ENCODE data around the gene TBC1D5. TPM values are rescaled to one million over a fixed set of nuclear protein-coding genes. Genes with fewer than 3 reads are reported as not detected.

The TBC1D5 gene
- total and polyA plus RNA-seq, 2 of the 8 experiments (the other 6 are each of a cell fraction or from before 2014, with no cell fraction given), result 11.0 to 22.9 TPM

DNA sequence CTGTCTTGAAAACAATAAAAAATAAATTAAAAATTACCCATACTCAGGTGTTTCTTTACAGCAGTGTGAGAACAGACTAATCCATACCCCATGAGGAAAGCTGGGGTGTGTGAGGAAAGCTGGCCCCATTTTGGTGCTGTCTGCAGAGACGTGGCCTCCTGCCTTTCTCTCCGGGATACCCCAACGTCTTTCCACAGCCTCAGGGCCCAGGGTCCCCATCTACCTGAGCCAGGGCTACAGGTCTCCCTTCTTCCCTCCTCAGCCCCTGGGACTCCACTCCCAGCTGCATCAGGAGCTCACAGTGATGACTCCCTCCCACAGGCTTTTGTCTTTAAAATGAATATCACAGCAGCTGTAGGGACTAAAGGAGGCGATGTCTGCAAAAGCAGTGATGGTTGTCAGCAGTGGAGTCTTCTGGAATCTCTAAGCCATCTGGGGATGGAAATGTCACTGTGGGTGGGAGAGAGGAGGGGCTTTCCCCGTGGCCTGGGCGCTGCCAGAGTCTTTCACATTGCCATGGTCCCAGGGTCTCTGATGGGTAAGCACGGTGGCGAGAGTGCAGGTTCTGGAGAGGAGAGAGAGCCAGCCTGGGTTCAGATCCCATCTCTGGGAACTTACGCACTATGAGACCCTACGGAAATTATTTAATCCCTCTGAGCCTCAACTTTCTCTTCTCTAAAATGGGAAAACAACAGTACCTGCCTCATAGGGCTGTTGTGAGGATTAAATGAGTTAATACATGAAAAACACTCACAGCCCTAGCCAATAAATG lies 598.4 kb downstream of the TBC1D5 start:
- Histone ChIP-seq H2AFZ (ENCODE audit: low read length) (peak overlapping the region; percentile 29; the same call in 1 of the 2 replicates), H3K27me3 (replicated peaks in 1 of 4; ENCODE audit: control insufficient read depth in 3 of 4, extremely low read depth in 1 of 4, insufficient read depth in 3 of 4, low read length in 3 of 4) (no peaks in the 10 kb centered on the region), H3K56ac (replicated peaks; ENCODE audit: insufficient read length, low read depth, low read length) (no peak overlapping the region), H3K23ac (ENCODE audit: insufficient read length) (no peak overlapping the region), H3K14ac (ENCODE audit: insufficient read length) (no peak overlapping the region), H2BK20ac (ENCODE audit: low read length) (peak overlapping the region; percentile 43; the same call in 1 of the 2 replicates), H3K79me1 (ENCODE audit: low read depth, low read length) (no peaks in the 10 kb centered on the region; the same call in 1 of the 2 replicates), H3K9me3 (ENCODE audit: insufficient read depth in 2 of 2, low read depth in 1 of 2, low read length in 1 of 2) (no peaks in the 10 kb centered on the region), H3K36me3 (ENCODE audit: control insufficient read depth in 2 of 4, insufficient read depth in 4 of 4, low read length in 3 of 4) (no peaks in the 10 kb centered on the region), H3K4me3 (ENCODE audit: extremely low read depth in 1 of 4, insufficient read depth in 2 of 4, low read depth in 3 of 4, low read length in 4 of 4) (no peak overlapping the region), H3K23me2 (ENCODE audit: low read depth, low read length) (no peaks in the 10 kb centered on the region), H3K4ac (replicated peaks; ENCODE audit: insufficient read length, low read depth, low read length) (no peak overlapping the region), H2BK15ac (ENCODE audit: low read length) (no peak overlapping the region), H2BK5ac (ENCODE audit: low read depth, low read length) (no peak overlapping the region), H4K20me1 (replicated peaks in 1 of 2; ENCODE audit: control insufficient read depth in 1 of 2, insufficient read depth in 2 of 2, low read length in 2 of 2) (no peaks in the 10 kb centered on the region), H2BK12ac (ENCODE audit: low read depth, low read length) (peak overlapping the region; percentile 33; the same call in 1 of the 2 replicates), H3K18ac (ENCODE audit: extremely low read depth, low read length) (no peak overlapping the region), H2BK120ac (replicated peaks; ENCODE audit: low read depth, low read length) (no peak overlapping the region), H3K79me2 (ENCODE audit: control insufficient read depth in 1 of 2, insufficient read depth in 2 of 2, low read length in 2 of 2) (no peaks in the 10 kb centered on the region), H4K5ac (ENCODE audit: insufficient read length, low read depth, low read length) (no peak overlapping the region), H3K4me1 (replicated peaks in 1 of 4; ENCODE audit: control insufficient read depth in 3 of 4, insufficient read depth in 4 of 4, low read length in 3 of 4) (peaks cover 2 to 10% (median 4%) of the 10 kb centered on the region in 4 experiments; a peak in 5 of 7 replicates), H2AK5ac (ENCODE audit: low read depth, low read length) (no peak overlapping the region), H4K8ac (ENCODE audit: extremely low read depth, insufficient read depth, low read length) (0 out of 2 replicates have a peak overlapping the region, but pooled peaks have one; percentile 41), H4K91ac (replicated peaks; ENCODE audit: insufficient read length, low read length) (no peak overlapping the region), H3K9ac (replicated peaks in 1 of 4; ENCODE audit: extremely low read depth in 1 of 4, low read depth in 3 of 4, low read length in 3 of 4) (no peak overlapping the region), H3K4me2 (ENCODE audit: insufficient read depth in 1 of 2, low read depth in 2 of 2, low read length in 2 of 2) (no peak overlapping the region; a peak in 1 of 4 replicates), H3K27ac (ENCODE audit: low read depth, low read length) (no peak overlapping the region)
- ChIA-PET POLR2A (ENCODE audit: partially characterized antibody) (no interaction called here), CTCF (ENCODE audit: partially characterized antibody) (interaction anchor here (0.8 kb wide), 1 partner anchor 23 kb away, joined by 3 read pairs; no protein-coding TSS in a partner anchor)
- 80% methylated on average over 10 of the region's 10 CpGs; no CpG with 5 or more reads in 1 of the 2 experiments for WGBS, 2 experiments (ENCODE audit: extremely low coverage in 1 of 2, insufficient coverage in 1 of 2, insufficient read length in 1 of 2, insufficient replicate concordance in 2 of 2, low coverage in 1 of 2, low lambda C conversion rate in 2 of 2, missing lambda C conversion rate in 1 of 2)
- DNase-seq (ENCODE audit: low read depth in 1 of 2, low spot score in 2 of 2) (no peak), FAIRE-seq (no peak)
- TF ChIP-seq RAD21 (IDR thresholded peaks at IDR 0.05 in 1 of 2, conservative IDR thresholded peaks at IDR 0.05 in 1 of 2; ENCODE audit: low read depth in 2 of 2, low read length in 2 of 2) (0 out of 4 replicates have a peak, but pooled peaks of 1 of the 2 experiments have one; percentile 13), CREB1 (IDR thresholded peaks at IDR 0.05) (no peak), SUZ12 (IDR thresholded peaks at IDR 0.05; ENCODE audit: low read length) (no peak), SIN3A (conservative IDR thresholded peaks at IDR 0.05 in 1 of 2, IDR thresholded peaks at IDR 0.05 in 1 of 2; ENCODE audit: low read depth in 1 of 2, low read length in 2 of 2) (0 out of 4 replicates have a peak, but pooled peaks of 1 of the 2 experiments have one; percentile 21), SAP30 (IDR thresholded peaks at IDR 0.05; ENCODE audit: insufficient read depth, insufficient replicate concordance, low read length) (no peak), GTF2F1 (IDR thresholded peaks at IDR 0.05; ENCODE audit: borderline replicate concordance, low read depth, low read length) (no peak)
- TF ChIP-seq, protein P1, sequence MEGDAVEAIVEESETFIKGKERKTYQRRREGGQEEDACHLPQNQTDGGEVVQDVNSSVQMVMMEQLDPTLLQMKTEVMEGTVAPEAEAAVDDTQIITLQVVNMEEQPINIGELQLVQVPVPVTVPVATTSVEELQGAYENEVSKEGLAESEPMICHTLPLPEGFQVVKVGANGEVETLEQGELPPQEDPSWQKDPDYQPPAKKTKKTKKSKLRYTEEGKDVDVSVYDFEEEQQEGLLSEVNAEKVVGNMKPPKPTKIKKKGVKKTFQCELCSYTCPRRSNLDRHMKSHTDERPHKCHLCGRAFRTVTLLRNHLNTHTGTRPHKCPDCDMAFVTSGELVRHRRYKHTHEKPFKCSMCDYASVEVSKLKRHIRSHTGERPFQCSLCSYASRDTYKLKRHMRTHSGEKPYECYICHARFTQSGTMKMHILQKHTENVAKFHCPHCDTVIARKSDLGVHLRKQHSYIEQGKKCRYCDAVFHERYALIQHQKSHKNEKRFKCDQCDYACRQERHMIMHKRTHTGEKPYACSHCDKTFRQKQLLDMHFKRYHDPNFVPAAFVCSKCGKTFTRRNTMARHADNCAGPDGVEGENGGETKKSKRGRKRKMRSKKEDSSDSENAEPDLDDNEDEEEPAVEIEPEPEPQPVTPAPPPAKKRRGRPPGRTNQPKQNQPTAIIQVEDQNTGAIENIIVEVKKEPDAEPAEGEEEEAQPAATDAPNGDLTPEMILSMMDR (IDR thresholded peaks at IDR 0.05; ENCODE audit: control extremely low read depth in 1 of 3, insufficient read depth in 1 of 3, low read depth in 1 of 3, low read length in 3 of 3), result no peak
